ENCODE measurements around the gene C17orf107.
A peak's percentile ranks its signal among the peaks of the same experiment; 100 is the strongest.

Gene C17orf107

GRCh38 chr17:4948166-4948930 is 49.0 kb downstream of the C17orf107 start, which contains the start of gene PFN1:
Gene PFN1 (minus strand): TSS chr17:4948530. CDS start chr17:4948394, 136 bp downstream.
- DNase-seq (ENCODE audit: low read depth in 2 of 2): peak; percentile 86 to 88

- peak; percentile 60 to 64 for DNase-seq (ENCODE audit: low read depth in 2 of 2)
Measured at GRCh38 chr17:4948931-4949320, 49.6 kb downstream of the C17orf107 start.

GRCh38 chr17:4949321-4950074 is 50.2 kb downstream of the C17orf107 start:
- DNase-seq (ENCODE audit: low read depth in 2 of 2): peak in 1 of 2 experiments; percentile 81

- DNase-seq (ENCODE audit: low read depth in 2 of 2): no peak
Measured at GRCh38 chr17:4950075-4950745, 50.9 kb downstream of the C17orf107 start.

- DNase-seq (ENCODE audit: low read depth in 2 of 2): no peak
Measured at GRCh38 chr17:4950746-4951204, 51.4 kb downstream of the C17orf107 start, which contains the start of gene ENO3. Gene ENO3 (plus strand): TSS chr17:4951119. CDS start chr17:4951830, 711 bp downstream.

- DNase-seq (ENCODE audit: low read depth in 2 of 2): no peak
Measured at GRCh38 chr17:4951486-4951885, 52.1 kb downstream of the C17orf107 start.
